Caco-2 (cell line): ENCODE measurements around the gene TCF7L1. TPM values are rescaled to one million over a fixed set of nuclear protein-coding genes. Genes with fewer than 3 reads are reported as not detected.

Experiments used
- BruUV-seq: library from RNA; stranded (reverse); fragments of 400-500 nt; replicated peaks from 2 replicates; lab custom pipeline; 2021; lab: Mats Ljungman, UMichigan
- CTCF ChIA-PET: fragments of 300-600 bp; sonication (Branson Sonifier 250); formaldehyde crosslinking; loops from one replicate; lab custom pipeline; 2022; ENCODE audit warnings: antibody characterized with exemption; lab: Charles Lee
- POLR2A ChIA-PET: fragments of 300-600 bp; sonication (Branson Sonifier 250); formaldehyde crosslinking; loops from one replicate; lab custom pipeline; 2022; ENCODE audit warnings: antibody characterized with exemption; lab: Charles Lee
- DNase-seq, 2 experiments: peaks; one replicate each; pipeline versions ENCODE4 v3.0.0 to v3.0.0-alpha.2; 2020 to 2022
- H3K27me3 ChIP-seq: replicated peaks from 2 replicates; pipeline ENCODE4 v1.6.0; 2011; ENCODE audit warnings: low read length; ENCODE audit not compliant: control insufficient read depth, insufficient read depth
- H3K36me3 ChIP-seq: 2 replicates; pipeline ENCODE4 v1.5.1; 2011; ENCODE audit warnings: low read length; ENCODE audit not compliant: control insufficient read depth, insufficient read depth
- H3K4me1 ChIP-seq: fragments of 250-450 bp; sonication (Bioruptor Pico); 2 replicates; pipeline ENCODE4 v1.5.1; 2020; ENCODE audit warnings: mild to moderate bottlenecking
- H3K4me3 ChIP-seq: 2 replicates; pipeline ENCODE4 v1.5.1; 2011; ENCODE audit warnings: low read depth, mild to moderate bottlenecking, control low read depth, low read length
- H3K9me3 ChIP-seq: fragments of 250-450 bp; sonication (Bioruptor Pico); 2 replicates; pipeline ENCODE4 v1.5.1; 2020; ENCODE audit warnings: mild to moderate bottlenecking, moderate library complexity
- H3K27ac Mint-ChIP-seq: one replicate; pipeline ENCODE4 v1.8.0; 2022; ENCODE audit warnings: mixed read lengths; ENCODE audit not compliant: unreplicated experiment
- H3K27me3 Mint-ChIP-seq: one replicate; pipeline ENCODE4 v1.8.0; 2022; ENCODE audit warnings: mixed read lengths; ENCODE audit not compliant: insufficient read depth, unreplicated experiment
- H3K36me3 Mint-ChIP-seq: one replicate; pipeline ENCODE4 v1.8.0; 2022; ENCODE audit warnings: mild to moderate bottlenecking, mixed read lengths; ENCODE audit not compliant: insufficient read depth, unreplicated experiment
- H3K4me1 Mint-ChIP-seq: one replicate; pipeline ENCODE4 v1.8.0; 2022; ENCODE audit warnings: low read depth, mixed read lengths; ENCODE audit not compliant: unreplicated experiment
- H3K4me3 Mint-ChIP-seq: one replicate; pipeline ENCODE4 v1.8.0; 2022; ENCODE audit warnings: mild to moderate bottlenecking, moderate library complexity, mixed read lengths; ENCODE audit not compliant: unreplicated experiment
- H3K9me3 Mint-ChIP-seq: one replicate; pipeline ENCODE4 v1.8.0; 2022; ENCODE audit warnings: mixed read lengths; ENCODE audit not compliant: unreplicated experiment
- CTCF ChIP-seq, 2 experiments: fragments of 200-600 bp in 1 of 2; IDR thresholded peaks; 1 replicate in 1 of 2; 2 replicates in 1 of 2; pipeline versions ENCODE4 v1.5.1 to v1.8.0; 2011 to 2022; ENCODE audit warnings: antibody characterized with exemption in 1 of 2, control low read depth in 1 of 2, inconsistent platforms in 1 of 2, low read depth in 1 of 2, low read length in 1 of 2, mild to moderate bottlenecking in 1 of 2, moderate library complexity in 1 of 2; ENCODE audit not compliant: insufficient read depth in 1 of 2, severe bottlenecking in 1 of 2, unreplicated experiment in 1 of 2
- intact Hi-C: fragments of 100-400 bp; cut with micrococcal nuclease; formaldehyde crosslinking; loops from one replicate; pipeline ENCODE4 v1.10.0; 2022; ENCODE audit not compliant: unreplicated experiment
- total RNA-seq: library from RNA; stranded (reverse); gene quantifications from 2 replicates; pipeline ENCODE4 v1.2.3, GENCODE V29; 2022

Gene TCF7L1
- total RNA-seq, 1 experiment from 2014 or later = 29.0 TPM

- POLR2A ChIA-PET = no interaction called here
- intact Hi-C loops = no loop called here
- BruUV-seq = no TSS peak
- DNase-seq = no peak
- CTCF ChIA-PET = interaction anchor here (0.6 kb wide), 1 partner anchor 59 kb away, joined by 3 read pairs; no protein-coding TSS in a partner anchor
- Mint-ChIP-seq H3K4me1 (peaks cover 76% of the 10 kb centered on the region), H3K9me3 (no peaks in the 10 kb centered on the region), H3K4me3 (no peak overlapping the region), H3K36me3 (peaks cover 22% of the 10 kb centered on the region), H3K27me3 (no peaks in the 10 kb centered on the region), H3K27ac (no peak overlapping the region)
- no peak for TF ChIP-seq CTCF (IDR thresholded peaks at IDR 0.05; ENCODE audit: insufficient read depth in 1 of 2, low read depth in 1 of 2, low read length in 1 of 2, severe bottlenecking in 1 of 2, unreplicated experiment in 1 of 2)
- Histone ChIP-seq H3K27me3 (no peaks in the 10 kb centered on the region), H3K4me3 (no peak overlapping the region), H3K36me3 (no peaks in the 10 kb centered on the region), H3K4me1 (peaks cover 68% of the 10 kb centered on the region), H3K9me3 (no peaks in the 10 kb centered on the region)
Observed at GRCh38 chr2:85253890-85254289, 120.7 kb downstream of the TCF7L1 start.

- no peak for DNase-seq
- peak overlapping the region; percentile 83 for H3K4me3 Mint-ChIP-seq
- peak overlapping the region; percentile 97 for H3K27ac Mint-ChIP-seq
- ChIA-PET CTCF (interaction anchor here (0.7 to 2.1 kb wide), 7 partner anchors 12 to 188 kb away, joined by 3 to 9 read pairs (median 5); partner anchors contain the start of gene TCF7L1), POLR2A (no interaction called here)
- Histone ChIP-seq H3K27me3 (no peaks in the 10 kb centered on the region), H3K4me3 (no peak overlapping the region), H3K9me3 (no peaks in the 10 kb centered on the region), H3K4me1 (peaks cover 66% of the 10 kb centered on the region), H3K36me3 (no peaks in the 10 kb centered on the region)
- no peaks in the 10 kb centered on the region for H3K9me3 Mint-ChIP-seq
- H3K36me3 Mint-ChIP-seq = peaks cover 30% of the 10 kb centered on the region
- H3K27me3 Mint-ChIP-seq = no peaks in the 10 kb centered on the region
- BruUV-seq = no TSS peak
- TF ChIP-seq CTCF (IDR thresholded peaks at IDR 0.05; ENCODE audit: insufficient read depth in 1 of 2, low read depth in 1 of 2, low read length in 1 of 2, severe bottlenecking in 1 of 2, unreplicated experiment in 1 of 2) = no peak
- intact Hi-C loops = no loop called here
- H3K4me1 Mint-ChIP-seq = peaks cover 76% of the 10 kb centered on the region
Observed at GRCh38 chr2:85254540-85255300, 121.5 kb downstream of the TCF7L1 start.

- BruUV-seq = no TSS peak
- H3K4me1 ChIP-seq = peaks cover 74% of the 10 kb centered on the region
- peaks cover 32% of the 10 kb centered on the region for H3K36me3 Mint-ChIP-seq
- no peaks in the 10 kb centered on the region for H3K9me3 ChIP-seq
- H3K27ac Mint-ChIP-seq = peak overlapping the region; percentile 97
- no peaks in the 10 kb centered on the region for H3K36me3 ChIP-seq
- intact Hi-C loops = no loop called here
- H3K4me3 Mint-ChIP-seq = peak overlapping the region; percentile 83
- peaks cover 79% of the 10 kb centered on the region for H3K4me1 Mint-ChIP-seq
- TF ChIP-seq CTCF (IDR thresholded peaks at IDR 0.05; ENCODE audit: insufficient read depth in 1 of 2, low read depth in 1 of 2, low read length in 1 of 2, severe bottlenecking in 1 of 2, unreplicated experiment in 1 of 2) = no peak
- DNase-seq = peak; percentile 51 to 66
- no peaks in the 10 kb centered on the region for H3K27me3 ChIP-seq
- no peaks in the 10 kb centered on the region for H3K9me3 Mint-ChIP-seq
- ChIA-PET CTCF (interaction anchor here (0.7 to 2.1 kb wide), 8 partner anchors 11 to 188 kb away, joined by 3 to 9 read pairs (median 5); partner anchors contain the start of gene TCF7L1), POLR2A (interaction anchor here (1.6 to 1.7 kb wide), 2 partner anchors 66 to 122 kb away, joined by 5 to 11 read pairs; partner anchors contain the start of gene TCF7L1)
- 0 out of 2 replicates have a peak overlapping the region, but pooled peaks have one; percentile 29 for H3K4me3 ChIP-seq
- no peaks in the 10 kb centered on the region for H3K27me3 Mint-ChIP-seq
Observed at GRCh38 chr2:85255456-85255812, 122.2 kb downstream of the TCF7L1 start.
